ENCODE data around the gene AIFM3. TPM values are rescaled to one million over a fixed set of nuclear protein-coding genes. Genes with fewer than 3 reads are reported as not detected.
A peak's percentile ranks its signal among the peaks of the same experiment; 100 is the strongest.

Gene AIFM3
- total RNA-seq, 8 experiments from 2014 or later = 0.21 to 1.9 (median 0.72) TPM

- H3K27ac ChIP-seq = peak overlapping the region in 1 of 2 donors; percentile 35
- 65 to 100% (median 100%) methylated on average over 1 to 7 of the region's 7 CpGs; no CpG with 5 or more reads in 1 of the 10 experiments for WGBS, 10 experiments
- in situ Hi-C loops (cut with MboI; ENCODE audit: low pct_unique_long_range_greater_than_20kb in 2 of 9, low sequenced_read_pairs in 9 of 9, unreplicated experiment in 9 of 9) = no loop called here
Observed at GRCh38 chr22:20946080-20946986, 20.7 kb upstream of the AIFM3 start.

GRCh38 chr22:20946991-20947390 lies 20.1 kb upstream of the AIFM3 start:
- Histone ChIP-seq H3K27ac (no peak overlapping the region), H3K4me3 (no peak overlapping the region), H3K4me1 (replicated peaks in 1 of 2) (peaks cover 0 to 4% of the 10 kb centered on the region in 2 donors)
- ATAC-seq (replicated peaks in 6 of 8) = no peak
- WGBS, 10 experiments = 100% methylated on average over 1 of the region's 1 CpG; no CpG with 5 or more reads in 5 of the 10 experiments
- in situ Hi-C loops (cut with MboI; ENCODE audit: low pct_unique_long_range_greater_than_20kb in 2 of 9, low sequenced_read_pairs in 9 of 9, unreplicated experiment in 9 of 9) = no loop called here

More at GRCh38 chr22:20946080-20946986, 20.7 kb upstream of the AIFM3 start:
- ATAC-seq (replicated peaks in 6 of 8) = no peak
- peaks cover 0 to 2% of the 10 kb centered on the region in 2 donors for H3K4me1 ChIP-seq (replicated peaks in 1 of 2)
- no peak overlapping the region for H3K4me3 ChIP-seq

GRCh38 chr22:20948450-20948849 lies 18.6 kb upstream of the AIFM3 start:
- Histone ChIP-seq H3K27ac (no peak overlapping the region), H3K4me1 (replicated peaks in 1 of 2) (peaks cover 0 to 4% of the 10 kb centered on the region in 2 donors), H3K4me3 (no peak overlapping the region)
- 50 to 100% (median 94%) methylated on average over 1 to 5 of the region's 5 CpGs; no CpG with 5 or more reads in 4 of the 10 experiments for WGBS, 10 experiments
- in situ Hi-C loops (cut with MboI; ENCODE audit: low pct_unique_long_range_greater_than_20kb in 2 of 9, low sequenced_read_pairs in 9 of 9, unreplicated experiment in 9 of 9) = no loop called here
- no peak for ATAC-seq (replicated peaks in 6 of 8)

GRCh38 chr22:20948989-20949388 lies 18.1 kb upstream of the AIFM3 start:
- 77 to 100% (median 87%) methylated on average over 1 to 4 of the region's 5 CpGs; no CpG with 5 or more reads in 4 of the 10 experiments for WGBS, 10 experiments
- Histone ChIP-seq H3K4me1 (replicated peaks in 1 of 2) (peaks cover 0 to 4% of the 10 kb centered on the region in 2 donors), H3K27ac (no peak overlapping the region), H3K4me3 (no peak overlapping the region)
- in situ Hi-C loops (cut with MboI; ENCODE audit: low pct_unique_long_range_greater_than_20kb in 2 of 9, low sequenced_read_pairs in 9 of 9, unreplicated experiment in 9 of 9) = no loop called here
- ATAC-seq (replicated peaks in 6 of 8) = no peak

GRCh38 chr22:20949698-20950183 lies 17.3 kb upstream of the AIFM3 start:
- Histone ChIP-seq H3K4me3 (no peak overlapping the region), H3K27ac (no peak overlapping the region), H3K4me1 (replicated peaks in 1 of 2) (peaks cover 0 to 4% of the 10 kb centered on the region in 2 donors)
- in situ Hi-C loops (cut with MboI; ENCODE audit: low pct_unique_long_range_greater_than_20kb in 2 of 9, low sequenced_read_pairs in 9 of 9, unreplicated experiment in 9 of 9) = no loop called here
- no peak for ATAC-seq (replicated peaks in 6 of 8)
- 70 to 100% (median 88%) methylated on average over 1 to 13 of the region's 13 CpGs for WGBS, 10 experiments

GRCh38 chr22:20951151-20951931 lies 15.7 kb upstream of the AIFM3 start:
- H3K27ac ChIP-seq = peak overlapping the region; percentile 37 to 50
- 60 to 92% (median 82%) methylated on average over 1 to 9 of the region's 10 CpGs; no CpG with 5 or more reads in 1 of the 10 experiments for WGBS, 10 experiments
- H3K4me1 ChIP-seq (replicated peaks in 1 of 2) = peaks cover 0 to 4% of the 10 kb centered on the region in 2 donors
- in situ Hi-C loops (cut with MboI; ENCODE audit: low pct_unique_long_range_greater_than_20kb in 2 of 9, low sequenced_read_pairs in 9 of 9, unreplicated experiment in 9 of 9) = no loop called here
- H3K4me3 ChIP-seq = no peak overlapping the region
- ATAC-seq (replicated peaks in 6 of 8) = no peak

GRCh38 chr22:20951932-20952380 lies 15.1 kb upstream of the AIFM3 start:
- in situ Hi-C loops (cut with MboI; ENCODE audit: low pct_unique_long_range_greater_than_20kb in 2 of 9, low sequenced_read_pairs in 9 of 9, unreplicated experiment in 9 of 9) = no loop called here
- no peak for ATAC-seq (replicated peaks in 6 of 8)
- WGBS, 10 experiments = 72 to 100% (median 90%) methylated on average over 2 to 8 of the region's 8 CpGs; no CpG with 5 or more reads in 3 of the 10 experiments

GRCh38 chr22:20952544-20953341 lies 14.3 kb upstream of the AIFM3 start:
- Histone ChIP-seq H3K27ac (no peak overlapping the region), H3K4me3 (no peak overlapping the region), H3K4me1 (replicated peaks in 1 of 2) (peaks cover 4 to 7% of the 10 kb centered on the region in 2 donors)
- no peak for ATAC-seq (replicated peaks in 6 of 8)
- in situ Hi-C loops (cut with MboI; ENCODE audit: low pct_unique_long_range_greater_than_20kb in 2 of 9, low sequenced_read_pairs in 9 of 9, unreplicated experiment in 9 of 9) = no loop called here
- WGBS, 10 experiments = 69 to 100% (median 90%) methylated on average over 2 to 12 of the region's 13 CpGs; no CpG with 5 or more reads in 2 of the 10 experiments

More at GRCh38 chr22:20951932-20952380, 15.1 kb upstream of the AIFM3 start:
- Histone ChIP-seq H3K4me3 (no peak overlapping the region), H3K4me1 (replicated peaks in 1 of 2) (peaks cover 0 to 4% of the 10 kb centered on the region in 2 donors), H3K27ac (peak overlapping the region in 1 of 2 donors; percentile 50)

- no peak overlapping the region for H3K4me3 ChIP-seq
- in situ Hi-C loops (cut with MboI; ENCODE audit: low pct_unique_long_range_greater_than_20kb in 2 of 9, low sequenced_read_pairs in 9 of 9, unreplicated experiment in 9 of 9) = no loop called here
- 40 to 100% (median 93%) methylated on average over 1 to 3 of the region's 3 CpGs; no CpG with 5 or more reads in 1 of the 10 experiments for WGBS, 10 experiments
- ATAC-seq (replicated peaks in 6 of 8) = no peak
- no peak overlapping the region for H3K27ac ChIP-seq
- H3K4me1 ChIP-seq (replicated peaks in 1 of 2) = peaks cover 10 to 12% of the 10 kb centered on the region in 2 donors
Observed at GRCh38 chr22:20953342-20953608, 13.8 kb upstream of the AIFM3 start.

- in situ Hi-C loops (cut with MboI; ENCODE audit: low pct_unique_long_range_greater_than_20kb in 2 of 9, low sequenced_read_pairs in 9 of 9, unreplicated experiment in 9 of 9) = no loop called here
- no peak overlapping the region for H3K4me3 ChIP-seq
- H3K27ac ChIP-seq = no peak overlapping the region
- ATAC-seq (replicated peaks in 6 of 8) = no peak
- peaks cover 10 to 14% of the 10 kb centered on the region in 2 donors for H3K4me1 ChIP-seq (replicated peaks in 1 of 2)
- WGBS, 10 experiments = 83 to 100% (median 93%) methylated on average over 1 to 8 of the region's 8 CpGs; no CpG with 5 or more reads in 2 of the 10 experiments
Observed at GRCh38 chr22:20953668-20954500, 13.2 kb upstream of the AIFM3 start.

GRCh38 chr22:20955548-20955947 lies 11.5 kb upstream of the AIFM3 start:
- ATAC-seq (replicated peaks in 6 of 8) = no peak
- H3K27ac ChIP-seq = no peak overlapping the region
- in situ Hi-C loops (cut with MboI; ENCODE audit: low pct_unique_long_range_greater_than_20kb in 2 of 9, low sequenced_read_pairs in 9 of 9, unreplicated experiment in 9 of 9) = no loop called here
- WGBS, 10 experiments = 0 to 100% (median 90%) methylated on average over 1 to 2 of the region's 7 CpGs; no CpG with 5 or more reads in 3 of the 10 experiments
- peaks cover 10 to 14% of the 10 kb centered on the region in 2 donors for H3K4me1 ChIP-seq (replicated peaks in 1 of 2)
- no peak overlapping the region for H3K4me3 ChIP-seq

Data from motor neuron (in vitro differentiated cells).